Activated naive CD8-positive, alpha-beta T cell treated with anti-CD3 and anti-CD28 coated beads, Interleukin-2, amount 50 U/mL, for 16 hours (primary cell): ENCODE data around the gene HOXA5.

Experiments
- DNase-seq: peaks from one replicate; pipeline ENCODE4 v3.0.0-alpha.2; 2020; ENCODE audit warnings: low read depth, low spot score

The HOXA5 gene

DNA sequence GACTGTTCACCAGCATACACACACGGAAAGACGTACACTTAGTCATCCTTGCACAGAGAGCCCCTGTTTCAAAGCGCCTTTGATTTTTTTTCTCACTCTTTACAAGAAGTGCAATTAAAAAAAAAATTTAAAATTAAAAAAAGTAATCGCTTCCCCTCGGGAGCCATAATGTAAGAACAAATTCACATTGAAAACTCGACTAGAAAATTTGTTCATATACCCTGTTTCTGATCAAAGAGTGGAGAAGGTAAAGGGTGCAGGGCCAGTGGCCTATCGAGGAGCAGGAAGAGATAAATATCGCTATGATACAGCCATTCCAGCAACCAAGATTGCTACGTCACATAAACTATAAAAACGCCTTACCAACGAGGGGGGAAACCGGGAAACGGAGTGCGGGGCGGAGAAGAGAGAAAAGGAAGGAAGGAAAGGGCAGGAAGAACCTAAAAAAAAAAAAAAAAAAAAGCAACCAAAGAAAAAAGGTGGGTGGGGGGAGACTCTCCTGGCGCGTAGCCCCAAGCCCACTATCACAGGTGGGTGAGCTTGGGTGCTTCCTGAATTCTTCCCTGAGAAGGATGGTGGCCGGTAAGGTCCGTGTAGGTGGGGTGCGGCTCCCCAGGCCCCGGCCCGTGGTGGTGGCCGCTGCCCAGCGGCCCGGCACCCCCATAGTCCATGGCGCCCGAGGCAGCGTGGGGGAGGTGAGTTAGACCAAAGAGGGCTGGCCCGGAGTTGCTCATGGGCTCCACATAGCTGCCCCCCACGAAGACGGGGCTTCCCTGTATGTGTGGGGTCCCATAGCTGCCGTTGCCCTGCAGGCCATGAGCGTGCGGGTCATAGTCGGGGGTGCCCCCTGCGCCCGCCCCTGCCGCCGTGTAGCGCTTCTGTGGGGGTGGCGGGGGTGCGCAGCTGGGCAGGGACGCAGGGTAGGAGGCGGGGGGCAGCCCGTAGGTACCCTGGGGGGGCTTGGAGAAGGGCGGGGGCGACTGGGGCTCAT lies 35.8 kb downstream of the HOXA5 start:
- DNase-seq: no peak

DNA sequence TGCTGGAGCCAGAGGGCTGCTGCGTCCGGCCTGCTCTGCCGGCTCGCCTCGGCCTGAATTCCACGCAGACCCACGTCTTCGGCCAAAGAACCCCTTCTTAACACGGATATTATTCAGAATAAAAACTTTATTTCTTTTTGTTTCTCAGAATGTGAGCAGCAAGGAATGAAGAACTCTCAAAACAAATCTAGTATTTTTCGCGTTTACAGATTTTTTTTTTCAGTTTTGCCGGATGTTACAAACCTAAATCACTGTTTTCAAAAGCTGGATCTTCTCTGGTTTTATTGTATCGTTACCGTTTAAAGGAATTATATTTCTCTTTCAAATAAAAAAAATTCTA lies 36.6 kb downstream of the HOXA5 start:
- DNase-seq: no peak

DNA sequence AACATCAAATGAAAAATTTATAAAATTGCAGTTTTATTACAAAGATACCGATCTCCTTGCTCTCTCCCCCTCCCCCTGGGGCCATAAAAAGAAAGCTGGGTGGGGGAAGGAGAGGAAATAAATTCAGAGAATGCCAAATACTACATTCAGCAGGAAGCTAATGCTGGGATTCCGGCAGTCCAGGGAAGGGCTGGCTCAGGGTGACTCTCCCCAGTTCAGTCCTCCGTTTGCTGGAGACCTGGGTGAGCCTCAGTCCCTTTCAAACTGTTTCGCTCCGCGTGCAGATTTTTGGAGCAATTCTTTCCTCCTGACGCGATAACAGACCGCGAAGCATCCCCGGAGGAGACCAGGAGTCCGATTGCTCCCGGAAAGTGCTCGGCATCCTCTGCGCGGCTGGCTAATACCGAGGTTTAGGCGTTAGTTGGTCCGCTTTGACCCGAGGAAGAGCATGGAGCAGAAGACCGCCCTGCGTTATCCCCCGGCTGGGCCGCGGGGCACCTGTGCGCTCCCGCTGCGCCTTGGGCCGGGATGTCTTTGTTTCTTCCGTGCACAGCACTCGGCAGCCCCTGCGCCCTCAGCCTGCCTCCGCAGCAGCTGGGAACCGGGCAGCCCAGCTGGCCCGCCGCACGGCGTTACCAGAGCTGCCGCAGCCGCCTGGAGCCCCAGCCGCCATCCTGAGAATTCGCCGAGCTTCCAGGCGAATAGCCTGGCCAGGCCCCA lies 37.1 kb downstream of the HOXA5 start:
- no peak for DNase-seq

GRCh38 chr7:27105301-27106031 lies 38.0 kb downstream of the HOXA5 start:
- DNase-seq: no peak

- no peak for DNase-seq
Measured at GRCh38 chr7:27104341-27105058, 39.0 kb downstream of the HOXA5 start.

DNA sequence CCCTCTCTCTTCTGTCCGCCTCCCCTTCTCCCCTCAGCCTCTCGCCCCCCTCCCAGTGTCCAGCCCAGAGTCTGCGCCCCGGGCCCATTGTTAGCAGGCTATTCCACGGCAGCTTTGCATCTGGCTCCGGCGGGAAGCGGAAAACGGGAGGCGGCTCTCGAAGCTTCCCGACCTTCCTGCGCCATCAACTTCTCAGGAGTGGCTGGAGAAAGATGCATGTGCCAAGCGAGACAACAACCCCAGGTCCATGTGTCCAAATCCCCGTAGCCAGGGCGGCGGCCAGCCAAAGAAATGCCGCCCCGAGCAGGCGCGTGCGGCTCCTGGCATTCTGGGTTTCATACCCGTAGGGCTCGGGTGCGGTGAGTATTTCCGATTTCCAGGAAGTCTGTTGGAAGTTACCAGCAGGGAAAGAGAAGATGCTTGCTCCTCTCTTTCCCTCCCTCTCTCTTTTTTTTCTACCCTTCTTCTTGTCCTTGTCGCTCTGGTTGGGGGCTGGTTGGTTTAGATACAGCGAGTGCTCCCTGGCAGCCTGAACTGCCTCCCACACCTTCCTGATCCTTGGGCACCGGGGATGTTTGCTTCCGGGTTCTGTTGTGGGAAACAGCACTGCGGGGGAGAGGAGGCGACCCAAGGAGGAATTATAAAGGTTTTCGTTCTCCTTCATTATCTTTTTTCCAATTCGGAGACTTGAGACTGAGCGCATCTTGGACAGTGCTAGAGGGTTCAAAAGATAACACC lies 39.8 kb downstream of the HOXA5 start:
- no peak for DNase-seq

- no peak for DNase-seq
Measured at GRCh38 chr7:27102581-27103442, 40.7 kb downstream of the HOXA5 start, which contains the start of gene HOXA2. Gene HOXA2, minus strand, starts transcription at chr7:27102683. Its CDS starts 183 bp downstream, at chr7:27102500.

- DNase-seq: no peak
Measured at GRCh38 chr7:27101957-27102580, 41.4 kb downstream of the HOXA5 start.

GRCh38 chr7:27101171-27101956 lies 42.1 kb downstream of the HOXA5 start:
- DNase-seq: no peak

- DNase-seq: no peak
Measured at GRCh38 chr7:27100694-27101170, 42.7 kb downstream of the HOXA5 start.

- DNase-seq: no peak
Measured at GRCh38 chr7:27099453-27100370, 43.8 kb downstream of the HOXA5 start.

- DNase-seq: no peak
Measured at GRCh38 chr7:27098578-27099451, 44.7 kb downstream of the HOXA5 start.

- no peak for DNase-seq
Measured at GRCh38 chr7:27097686-27098577, 45.5 kb downstream of the HOXA5 start.

DNA sequence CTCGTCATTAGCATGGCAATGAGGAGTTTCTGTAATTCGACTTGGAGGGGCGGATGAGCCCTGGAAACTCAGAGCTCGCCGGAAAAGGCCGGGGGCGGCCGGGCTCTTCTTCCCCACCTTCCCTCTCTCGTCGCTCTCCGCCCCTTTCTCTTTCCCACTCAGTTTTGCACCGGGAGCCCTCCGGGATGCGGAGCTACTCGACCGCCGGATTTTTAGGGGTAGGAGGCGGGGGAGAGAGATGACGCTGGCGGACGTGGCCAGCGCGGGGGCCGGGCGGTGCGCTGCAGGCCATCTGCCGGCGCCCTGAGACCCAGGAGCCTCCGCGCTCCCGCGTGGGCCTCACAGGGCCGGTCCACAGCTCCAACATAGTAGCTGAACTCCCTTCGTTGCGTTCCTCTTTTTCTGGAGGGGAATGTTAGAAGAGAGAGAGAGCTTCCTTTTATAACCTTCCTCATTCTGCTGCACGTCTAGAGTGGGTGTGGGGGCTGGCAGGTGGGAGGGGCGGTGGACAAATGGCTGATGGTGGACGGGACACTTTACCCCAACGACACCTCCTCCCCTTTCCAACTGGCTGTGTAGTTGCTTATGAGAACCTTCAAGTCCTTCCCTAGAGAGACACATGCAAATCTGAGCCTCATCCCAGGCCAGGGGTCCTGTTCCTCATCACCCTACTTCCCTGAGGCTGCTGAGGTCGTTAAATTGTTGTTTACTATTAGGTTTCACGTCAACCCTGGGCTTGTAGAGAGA lies 46.5 kb downstream of the HOXA5 start:
- DNase-seq: no peak
